Peyer's patch (tissue), 4 donors: ENCODE data around the gene ZNF804A. TPM values are rescaled to one million over a fixed set of nuclear protein-coding genes. Genes with fewer than 3 reads are reported as not detected.

Experiments used
- DNase-seq, 3 donors: peaks; one replicate each; pipeline ENCODE4 v3.0.0-alpha.2; 2017 to 2019
- H3K27ac ChIP-seq, 4 donors: fragments of 200-600 bp; sonication (generic); one replicate each; pipeline ENCODE4 v1.5.1; 2016 to 2019
- H3K27me3 ChIP-seq, 2 donors: fragments of 200-600 bp; sonication (generic); one replicate each; pipeline ENCODE4 v1.5.1; 2019
- H3K36me3 ChIP-seq, 3 donors: fragments of 200-600 bp; sonication (generic); one replicate each; pipeline ENCODE4 v1.5.1; 2016 to 2019
- H3K4me1 ChIP-seq, 4 donors: fragments of 200-600 bp; sonication (generic); one replicate each; pipeline ENCODE4 v1.5.1; 2016 to 2019
- H3K4me3 ChIP-seq, 4 donors: fragments of 200-600 bp; sonication (generic); 1 replicate in 3 of 4; 2 replicates in 1 of 4; pipeline ENCODE4 v1.5.1; 2016 to 2019; ENCODE audit warnings: mild to moderate bottlenecking in 1 of 4
- H3K9me3 ChIP-seq, 4 donors: fragments of 200-600 bp; sonication (generic); one replicate each; pipeline ENCODE4 v1.5.1; 2016 to 2019; ENCODE audit warnings: mild to moderate bottlenecking in 1 of 4
- CTCF ChIP-seq, 6 experiments: fragments of 450-650 bp in 4 of 6; fragments of 200-600 bp in 2 of 6; sonication (generic) in 1 of 6; IDR thresholded peaks; one replicate each; pipeline ENCODE4 v1.5.1; 2017 to 2019; ENCODE audit warnings: antibody characterized with exemption in 6 of 6, mild to moderate bottlenecking in 3 of 6, moderate library complexity in 1 of 6
- POLR2A ChIP-seq, 2 donors: fragments of 450-650 bp; IDR thresholded peaks; one replicate each; pipeline ENCODE4 v1.5.1; 2017; ENCODE audit warnings: antibody characterized with exemption in 2 of 2, mild to moderate bottlenecking in 2 of 2, moderate library complexity in 2 of 2
- total RNA-seq, 4 donors: library from RNA; depleted of rRNA; stranded (reverse); fragments of >200 nt; gene quantifications; one replicate each; pipeline ENCODE4 v1.1.0, GENCODE V29; 2016

ZNF804A gene
- total RNA-seq, 4 donors from 2014 or later, result 0.95 to 5.8 (median 2.3) TPM

- H3K36me3 ChIP-seq, result no peaks in the 10 kb centered on the region
- peaks cover 0 to 5% (median 0%) of the 10 kb centered on the region in 4 donors for H3K4me1 ChIP-seq
- H3K4me3 ChIP-seq, result no peak overlapping the region
- H3K27me3 ChIP-seq, result peaks cover 0 to 7% of the 10 kb centered on the region in 2 donors
- no peak overlapping the region for H3K27ac ChIP-seq
- TF ChIP-seq POLR2A (IDR thresholded peaks at IDR 0.05), result no peak
- TF ChIP-seq CTCF (IDR thresholded peaks at IDR 0.05), result no peak
- H3K9me3 ChIP-seq, result no peaks in the 10 kb centered on the region
- DNase-seq, result no peak
These were observed 4.4 kb downstream of the ZNF804A start for GRCh38 chr2:184602734-184603133.

GRCh38 chr2:184610891-184611290, 12.6 kb downstream of the ZNF804A start:
- H3K36me3 ChIP-seq, result no peaks in the 10 kb centered on the region
- no peak for TF ChIP-seq CTCF (IDR thresholded peaks at IDR 0.05)
- TF ChIP-seq POLR2A (IDR thresholded peaks at IDR 0.05), result no peak

GRCh38 chr2:184611361-184612085, 13.2 kb downstream of the ZNF804A start:
- Histone ChIP-seq H3K36me3 (no peaks in the 10 kb centered on the region), H3K4me3 (no peak overlapping the region), H3K27me3 (no peaks in the 10 kb centered on the region), H3K4me1 (no peaks in the 10 kb centered on the region), H3K27ac (no peak overlapping the region), H3K9me3 (no peaks in the 10 kb centered on the region)
- TF ChIP-seq CTCF (IDR thresholded peaks at IDR 0.05) (peak in 5 of 6 experiments; percentile 9 to 53 (median 39)), POLR2A (IDR thresholded peaks at IDR 0.05) (no peak)
- no peak for DNase-seq

More at GRCh38 chr2:184610891-184611290, 12.6 kb downstream of the ZNF804A start:
- Histone ChIP-seq H3K27me3 (no peaks in the 10 kb centered on the region), H3K4me3 (no peak overlapping the region), H3K9me3 (no peaks in the 10 kb centered on the region), H3K27ac (no peak overlapping the region), H3K4me1 (no peaks in the 10 kb centered on the region)
- DNase-seq, result no peak

- no peaks in the 10 kb centered on the region for H3K27me3 ChIP-seq
- H3K9me3 ChIP-seq, result no peaks in the 10 kb centered on the region
- H3K27ac ChIP-seq, result no peak overlapping the region
- TF ChIP-seq CTCF (IDR thresholded peaks at IDR 0.05) (no peak), POLR2A (IDR thresholded peaks at IDR 0.05) (no peak)
- H3K4me3 ChIP-seq, result no peak overlapping the region
- H3K4me1 ChIP-seq, result no peaks in the 10 kb centered on the region
- no peaks in the 10 kb centered on the region for H3K36me3 ChIP-seq
- no peak for DNase-seq
These were observed 22.0 kb downstream of the ZNF804A start for GRCh38 chr2:184620367-184620766.

GRCh38 chr2:184624311-184624710, 26.0 kb downstream of the ZNF804A start:
- Histone ChIP-seq H3K4me1 (no peaks in the 10 kb centered on the region), H3K4me3 (no peak overlapping the region), H3K36me3 (no peaks in the 10 kb centered on the region), H3K27ac (no peak overlapping the region), H3K9me3 (no peaks in the 10 kb centered on the region), H3K27me3 (no peaks in the 10 kb centered on the region)
- no peak for TF ChIP-seq POLR2A (IDR thresholded peaks at IDR 0.05)
- no peak for TF ChIP-seq CTCF (IDR thresholded peaks at IDR 0.05)
- no peak for DNase-seq
